Testis (tissue), 3 donors: ENCODE measurements around the gene DDA1. TPM values are rescaled to one million over a fixed set of nuclear protein-coding genes. Genes with fewer than 3 reads are reported as not detected.

Experiments
- DNase-seq: peaks from one replicate; pipeline ENCODE4 v3.0.0-alpha.2; 2019
- H3K27ac ChIP-seq, 2 donors: fragments of 200-600 bp; sonication (generic); one replicate each; pipeline ENCODE4 v1.5.1; 2019
- H3K27me3 ChIP-seq: fragments of 200-600 bp; sonication (generic); one replicate; pipeline ENCODE4 v1.5.1; 2019
- H3K36me3 ChIP-seq: fragments of 200-600 bp; sonication (generic); one replicate; pipeline ENCODE4 v1.5.1; 2017; ENCODE audit warnings: low read depth; ENCODE audit errors: missing control alignments
- H3K4me1 ChIP-seq: fragments of 200-600 bp; sonication (generic); one replicate; pipeline ENCODE4 v1.5.1; 2019
- H3K4me3 ChIP-seq, 2 donors: fragments of 200-600 bp; sonication (generic); one replicate each; pipeline ENCODE4 v1.5.1; 2017 to 2019
- H3K9me3 ChIP-seq: fragments of 200-600 bp; sonication (generic); one replicate; pipeline ENCODE4 v1.5.1; 2017
- CTCF ChIP-seq, 3 experiments: fragments of 450-650 bp in 2 of 3; fragments of 200-600 bp in 1 of 3; sonication (generic) in 1 of 3; IDR thresholded peaks; one replicate each; pipeline ENCODE4 v1.5.1; 2016 to 2019; ENCODE audit warnings: antibody characterized with exemption in 3 of 3, mild to moderate bottlenecking in 2 of 3, moderate library complexity in 1 of 3
- POLR2A ChIP-seq: fragments of 450-650 bp; IDR thresholded peaks from one replicate; pipeline ENCODE4 v1.6.1; 2017; ENCODE audit warnings: antibody characterized with exemption, mild to moderate bottlenecking, moderate library complexity
- WGBS, 2 donors: methylation state at CpG; one replicate each; pipeline ENCODE4 v1.1.5; 2018; 5-methylcytosine and 5-hydroxymethylcytosine counted together
- intact Hi-C: fragments of 100-400 bp; cut with DNase I; formaldehyde crosslinking; loops from one replicate; pipeline ENCODE4 v1.15.1; 2023; ENCODE audit warnings: low total_unique reads
- polyA plus RNA-seq: library from polyadenylated mRNA; stranded (reverse); fragments of 350-450 nt; fragmentation: Illumina TruSeq; extraction: RNeasy Lipid Tissue Mini Kit (QIAGEN cat#74804); gene quantifications from one replicate; pipeline ENCODE4 v1.2.3, GENCODE V29; 2014; ENCODE audit warnings: low read depth, low replicate concordance; ENCODE audit not compliant: insufficient read depth
- total RNA-seq, 2 donors: library from RNA; depleted of rRNA; stranded (reverse); fragments of >200 nt; gene quantifications; one replicate each; pipeline ENCODE4 v1.2.3, GENCODE V29; 2016

DDA1 gene
- total and polyA plus RNA-seq, 3 donors from 2014 or later = 46.4 to 123 (median 55.5) TPM

GRCh38 chr19:17281391-17282304 lies 27.7 kb upstream of the DDA1 start, which contains the start of gene ANKLE1:
ANKLE1 (plus strand) TSS chr19:17281901; CDS start chr19:17281921, 20 bp downstream.
- H3K9me3 ChIP-seq = no peaks in the 10 kb centered on the region
- 6 to 13% methylated on average over 17 to 70 of the region's 75 CpGs for WGBS, 2 donors
- H3K4me3 ChIP-seq = peak within 1 kb of the TSS; percentile 9 to 47
- H3K27me3 ChIP-seq = no peaks in the 10 kb centered on the region
- no peak within 1 kb of the TSS for H3K27ac ChIP-seq
- peaks cover 10% of the 10 kb centered on the region for H3K4me1 ChIP-seq
- TF ChIP-seq CTCF (IDR thresholded peaks at IDR 0.05) (no peak), POLR2A (no peak)
- H3K36me3 ChIP-seq = no peaks in the 10 kb centered on the region
- DNase-seq = no peak
- intact Hi-C loops = loop anchor here (10.0 kb wide), 1 partner anchor 217 kb away; no protein-coding TSS in a partner anchor

GRCh38 chr19:17282488-17283125 lies 26.8 kb upstream of the DDA1 start:
- intact Hi-C loops = loop anchor here (10.0 kb wide), 1 partner anchor 218 kb away; no protein-coding TSS in a partner anchor
- H3K9me3 ChIP-seq = no peaks in the 10 kb centered on the region
- 2 to 6% methylated on average over 5 to 44 of the region's 45 CpGs for WGBS, 2 donors
- no peaks in the 10 kb centered on the region for H3K36me3 ChIP-seq
- no peak overlapping the region for H3K27ac ChIP-seq
- H3K4me3 ChIP-seq = peak overlapping the region; percentile 9 to 47
- peak; percentile 73 to 92 (median 88) for TF ChIP-seq CTCF (IDR thresholded peaks at IDR 0.05)
- no peak for TF ChIP-seq POLR2A
- H3K27me3 ChIP-seq = no peaks in the 10 kb centered on the region
- peak; percentile 91 for DNase-seq
- H3K4me1 ChIP-seq = peaks cover 10% of the 10 kb centered on the region

- intact Hi-C loops = loop anchor here (10.0 kb wide), 1 partner anchor 219 kb away; no protein-coding TSS in a partner anchor
- Histone ChIP-seq H3K4me1 (peaks cover 10% of the 10 kb centered on the region), H3K36me3 (no peaks in the 10 kb centered on the region), H3K27ac (no peak overlapping the region), H3K4me3 (no peak overlapping the region), H3K9me3 (no peaks in the 10 kb centered on the region), H3K27me3 (no peaks in the 10 kb centered on the region)
- TF ChIP-seq POLR2A (no peak), CTCF (IDR thresholded peaks at IDR 0.05) (no peak)
- WGBS, 2 donors = 94% methylated on average over 7 of the region's 7 CpGs; no CpG with 5 or more reads in 1 of the 2 donors
- no peak for DNase-seq
Measured at GRCh38 chr19:17283504-17283996, 25.8 kb upstream of the DDA1 start.

- H3K4me1 ChIP-seq = peaks cover 10% of the 10 kb centered on the region
- TF ChIP-seq CTCF (IDR thresholded peaks at IDR 0.05) (no peak), POLR2A (no peak)
- H3K27ac ChIP-seq = no peak overlapping the region
- 90 to 91% methylated on average over 15 to 18 of the region's 18 CpGs for WGBS, 2 donors
- no peak overlapping the region for H3K4me3 ChIP-seq
- H3K9me3 ChIP-seq = no peaks in the 10 kb centered on the region
- intact Hi-C loops = loop anchor here (10.0 kb wide), 1 partner anchor 221 kb away; no protein-coding TSS in a partner anchor
- no peak for DNase-seq
- no peaks in the 10 kb centered on the region for H3K27me3 ChIP-seq
- H3K36me3 ChIP-seq = no peaks in the 10 kb centered on the region
Measured at GRCh38 chr19:17285415-17286135, 23.8 kb upstream of the DDA1 start.
